Natural killer cell treated with Interleukin-12 subunit alpha and Interleukin-12 subunit beta and Interleukin-15 and Interleukin-18, amount 100 ng/mL, for 72 hours (primary cell): ENCODE results near the gene GLRA3. TPM values are rescaled to one million over a fixed set of nuclear protein-coding genes. Genes with fewer than 3 reads are reported as not detected.
"Not testable (repeated sequence)": the region's sequence is repeated elsewhere in the genome, so short reads cannot be mapped to it uniquely, and the experiment has no call there.

Experiments
- ATAC-seq, 2 donors: fragments of 150-1000 bp; cut with Tn5 transposase in 1 of 2; sonication (Bioruptor Pico), chemical (Tn5 transposase) in 1 of 2; 2 replicates each; pipeline ENCODE4 v1.10.0; 2021
- DNase-seq: peaks from one replicate; pipeline ENCODE4 v3.0.0; 2022; ENCODE audit warnings: low spot score
- H3K27ac Mint-ChIP-seq, 2 donors: 1 replicate in 1 of 2; 2 replicates in 1 of 2; pipeline ENCODE4 v1.8.0; 2022; ENCODE audit warnings: mixed read lengths in 2 of 2, mild to moderate bottlenecking in 1 of 2, moderate library complexity in 1 of 2
- H3K27me3 Mint-ChIP-seq, 2 donors: 1 replicate in 1 of 2; 2 replicates in 1 of 2; pipeline ENCODE4 v1.8.0; 2022; ENCODE audit warnings: mixed read lengths in 2 of 2
- H3K36me3 Mint-ChIP-seq: one replicate; pipeline ENCODE4 v1.8.0; 2022; ENCODE audit warnings: mixed read lengths
- H3K4me1 Mint-ChIP-seq, 2 donors: 1 replicate in 1 of 2; 2 replicates in 1 of 2; pipeline ENCODE4 v1.8.0; 2022; ENCODE audit warnings: low read depth in 2 of 2, mixed read lengths in 2 of 2, mild to moderate bottlenecking in 1 of 2
- H3K4me3 Mint-ChIP-seq: one replicate; pipeline ENCODE4 v1.8.0; 2022; ENCODE audit warnings: mixed read lengths
- H3K9me3 Mint-ChIP-seq: 2 replicates; pipeline ENCODE4 v1.8.0; 2022; ENCODE audit warnings: mixed read lengths
- total RNA-seq, 2 donors: library from RNA; stranded (reverse); gene quantifications; one replicate each; pipeline ENCODE4 v1.2.3, GENCODE V29; 2022

Gene GLRA3
- total RNA-seq, 2 donors from 2014 or later = not detected

DNA sequence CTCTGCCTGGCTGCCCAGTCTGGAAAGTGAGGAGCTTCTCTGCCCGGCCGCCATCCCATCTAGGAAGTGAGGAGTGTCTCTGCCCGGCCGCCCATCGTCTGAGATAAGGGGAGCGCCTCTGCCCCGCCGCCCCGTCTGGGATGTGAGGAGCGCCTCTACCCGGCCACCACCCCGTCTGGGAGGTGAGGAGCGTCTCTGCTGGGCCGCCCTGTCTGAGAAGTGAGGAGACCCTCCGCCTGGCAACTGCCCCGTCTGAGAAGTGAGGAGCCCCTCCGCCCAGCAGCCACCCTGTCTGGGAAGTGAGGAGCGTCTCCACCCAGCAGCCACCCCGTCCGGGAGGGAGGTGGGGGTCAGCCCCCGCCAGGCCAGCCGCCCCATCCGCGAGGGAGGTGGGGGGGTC, 137.2 kb downstream of the GLRA3 start:
- Mint-ChIP-seq H3K36me3 (peaks cover 15% of the 10 kb centered on the region), H3K9me3 (peaks cover 12% of the 10 kb centered on the region)
- not testable (repeated sequence) for H3K27me3 Mint-ChIP-seq, H3K27ac Mint-ChIP-seq, ATAC-seq, H3K4me3 Mint-ChIP-seq, DNase-seq, H3K4me1 Mint-ChIP-seq

DNA sequence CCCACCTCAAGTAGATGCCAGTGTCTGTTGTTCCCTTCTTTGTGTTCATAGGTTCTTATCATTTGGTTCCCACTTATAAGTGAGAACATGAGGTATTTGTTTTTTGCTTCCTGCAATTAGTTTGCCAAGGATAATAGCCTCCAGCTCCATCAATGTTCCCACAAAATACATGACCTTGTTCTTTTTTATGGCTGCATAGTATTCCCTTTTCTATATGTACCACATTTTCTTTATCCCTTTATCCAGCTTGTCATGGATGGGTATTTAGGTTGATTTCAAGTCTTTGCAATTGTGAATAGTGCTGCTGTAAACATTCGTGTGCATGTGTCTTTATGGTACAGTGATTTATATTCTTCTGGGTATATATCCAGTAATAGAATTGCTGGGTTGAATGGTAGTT, 138.4 kb downstream of the GLRA3 start:
- Mint-ChIP-seq H3K4me1 (no peaks in the 10 kb centered on the region), H3K4me3 (no peak overlapping the region), H3K27me3 (no peaks in the 10 kb centered on the region), H3K27ac (no peak overlapping the region), H3K36me3 (peaks cover 15% of the 10 kb centered on the region), H3K9me3 (peaks cover 12% of the 10 kb centered on the region)
- no peak for DNase-seq
- ATAC-seq = no peak

DNA sequence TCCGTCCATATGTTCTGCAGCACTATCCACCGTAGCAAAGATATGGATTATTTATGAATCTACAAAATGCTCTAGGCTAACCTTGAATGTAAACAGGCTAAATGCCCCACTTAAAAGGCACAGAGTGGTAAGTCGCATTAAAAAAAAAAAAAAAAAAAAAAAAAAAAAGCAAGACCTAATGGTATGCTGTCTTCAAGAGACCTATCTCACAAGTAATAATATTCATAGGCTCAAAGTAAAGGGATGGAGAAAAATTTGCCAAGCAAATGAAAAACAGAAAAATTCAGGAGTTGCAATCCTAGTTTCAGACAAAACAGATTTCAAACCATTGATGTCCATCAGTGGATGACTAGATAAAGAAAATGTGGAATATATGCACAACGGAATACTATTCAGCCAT, 139.4 kb downstream of the GLRA3 start:
- Mint-ChIP-seq H3K4me1 (no peaks in the 10 kb centered on the region), H3K27me3 (no peaks in the 10 kb centered on the region), H3K36me3 (peaks cover 15% of the 10 kb centered on the region), H3K9me3 (peaks cover 12% of the 10 kb centered on the region), H3K27ac (no peak overlapping the region), H3K4me3 (no peak overlapping the region)
- DNase-seq (no peak), ATAC-seq (no peak)

DNA sequence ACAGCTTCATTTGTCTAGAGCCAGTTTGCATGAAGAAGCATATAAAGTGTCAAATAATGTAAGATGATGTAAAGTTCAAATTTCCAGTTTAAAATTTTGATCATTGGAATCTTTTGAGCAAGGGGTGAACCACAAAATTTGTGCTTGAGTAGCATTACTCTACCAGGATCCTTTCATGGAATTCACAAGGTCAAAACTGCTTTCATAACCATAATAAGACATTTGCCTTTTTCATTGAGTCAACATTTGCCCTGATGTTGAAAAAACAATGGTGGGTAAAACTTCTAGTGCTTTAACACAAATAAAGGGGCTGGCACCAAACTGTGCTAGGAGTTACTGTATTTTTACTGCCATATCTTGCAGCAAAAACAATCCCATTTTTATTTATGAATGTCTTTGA, 142.2 kb downstream of the GLRA3 start:
- Mint-ChIP-seq H3K4me3 (no peak overlapping the region), H3K36me3 (peaks cover 5% of the 10 kb centered on the region), H3K9me3 (peaks cover 12% of the 10 kb centered on the region), H3K27ac (no peak overlapping the region), H3K27me3 (no peaks in the 10 kb centered on the region), H3K4me1 (no peaks in the 10 kb centered on the region)
- DNase-seq (no peak), ATAC-seq (no peak)

DNA sequence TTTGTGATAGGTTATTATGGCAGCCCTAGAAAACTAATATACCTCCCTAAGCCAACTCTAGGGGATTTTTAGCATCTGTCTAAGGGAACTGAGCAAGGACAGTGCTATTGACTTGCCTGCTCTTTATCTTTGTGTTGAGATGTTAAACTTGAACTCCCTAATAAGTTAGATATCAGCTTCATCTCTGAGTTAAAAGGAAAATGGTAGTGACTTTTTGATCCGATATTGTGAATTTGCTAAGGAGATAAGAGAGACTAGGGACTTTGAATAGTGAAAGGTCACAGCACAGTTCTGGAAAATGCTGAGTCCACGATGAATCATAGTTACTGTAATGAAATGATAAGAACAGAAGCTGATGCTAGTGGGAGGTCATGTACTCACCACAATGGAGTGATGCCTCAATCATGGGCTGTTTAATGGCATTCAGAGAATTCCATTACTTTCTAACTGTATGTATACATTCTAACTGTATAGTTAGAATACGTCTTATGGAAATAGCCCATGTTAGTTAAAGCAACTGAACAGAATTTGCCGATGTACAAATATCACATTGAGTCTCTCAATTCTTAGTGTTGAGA, 147.2 kb downstream of the GLRA3 start:
- Mint-ChIP-seq H3K27ac (no peak overlapping the region), H3K36me3 (no peaks in the 10 kb centered on the region), H3K27me3 (no peaks in the 10 kb centered on the region), H3K4me1 (no peaks in the 10 kb centered on the region), H3K4me3 (no peak overlapping the region), H3K9me3 (no peaks in the 10 kb centered on the region)
- DNase-seq (no peak), ATAC-seq (no peak)

DNA sequence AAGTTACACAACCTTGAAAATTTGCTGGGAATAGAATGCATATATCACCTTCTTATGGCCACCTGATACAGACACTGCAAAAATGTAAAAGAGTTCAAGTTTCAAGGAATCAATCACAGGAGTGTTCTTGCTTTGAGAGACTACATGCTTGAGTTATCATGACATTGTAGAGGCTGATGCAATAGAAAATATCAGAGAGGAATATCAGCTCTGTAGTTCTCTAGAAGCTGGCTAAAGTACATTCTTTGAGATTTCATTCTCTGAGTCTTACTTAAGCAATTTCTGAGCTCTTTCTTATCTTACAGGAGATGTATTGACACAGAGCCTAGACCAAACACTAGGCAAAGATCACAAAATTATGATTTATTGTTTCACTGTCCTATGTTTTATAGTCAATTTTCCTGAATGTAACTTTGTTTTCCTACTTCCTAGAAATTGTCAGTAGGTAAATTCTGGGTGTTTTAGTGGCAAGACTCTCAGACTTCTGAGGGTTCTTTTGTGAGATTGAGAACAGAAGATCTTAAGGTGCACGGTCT, 154.7 kb downstream of the GLRA3 start:
- Mint-ChIP-seq H3K36me3 (no peaks in the 10 kb centered on the region), H3K27ac (no peak overlapping the region), H3K9me3 (no peaks in the 10 kb centered on the region), H3K4me3 (no peak overlapping the region), H3K4me1 (no peaks in the 10 kb centered on the region), H3K27me3 (peaks cover 0 to 8% of the 10 kb centered on the region in 2 donors)
- ATAC-seq = no peak
- no peak for DNase-seq

DNA sequence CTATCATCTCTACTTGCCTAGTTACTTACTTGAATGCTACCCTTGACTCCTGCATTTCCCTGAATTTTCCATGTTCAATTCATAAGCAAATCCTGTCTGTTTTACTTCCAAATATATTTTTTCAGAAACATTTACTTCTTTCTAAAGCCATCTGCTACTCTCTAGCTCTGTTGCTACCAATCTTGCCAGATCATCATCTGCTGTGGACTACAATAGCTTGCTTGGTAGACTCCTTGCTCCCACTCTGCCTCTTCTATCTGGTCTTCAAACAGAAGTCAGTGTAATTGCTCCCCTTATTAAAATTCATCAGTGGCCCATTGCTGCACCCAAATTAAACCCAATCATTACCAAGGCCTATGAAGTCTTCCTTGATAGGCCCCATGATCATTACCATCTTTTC, 155.2 kb downstream of the GLRA3 start:
- H3K27ac Mint-ChIP-seq = no peak overlapping the region
- H3K9me3 Mint-ChIP-seq = no peaks in the 10 kb centered on the region
- H3K36me3 Mint-ChIP-seq = no peaks in the 10 kb centered on the region
- no peak overlapping the region for H3K4me3 Mint-ChIP-seq
- ATAC-seq = no peak
- no peak for DNase-seq
- H3K4me1 Mint-ChIP-seq = no peaks in the 10 kb centered on the region
- peaks cover 0 to 8% of the 10 kb centered on the region in 2 donors for H3K27me3 Mint-ChIP-seq

DNA sequence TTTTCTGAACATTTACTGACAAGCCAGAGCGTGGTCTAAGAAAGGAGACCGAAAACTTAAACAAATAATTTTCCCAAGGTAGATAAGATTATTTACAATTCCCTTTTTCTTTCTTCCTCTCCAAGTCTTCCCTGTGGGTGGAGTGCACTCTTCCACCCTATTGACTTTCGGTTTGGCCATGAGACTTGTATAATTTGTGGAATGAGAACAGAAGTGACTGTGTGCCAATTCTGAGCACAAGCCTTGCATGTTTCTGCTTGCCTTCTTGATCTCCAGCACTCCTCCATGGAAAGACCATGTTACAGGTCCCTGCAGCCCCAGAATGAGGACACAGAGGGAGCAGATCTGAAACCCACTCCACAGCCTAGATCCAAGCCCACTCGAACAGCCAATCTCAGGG, 156.8 kb downstream of the GLRA3 start:
- DNase-seq (no peak), ATAC-seq (no peak)
- no peaks in the 10 kb centered on the region for H3K4me1 Mint-ChIP-seq
- peaks cover 0 to 8% of the 10 kb centered on the region in 2 donors for H3K27me3 Mint-ChIP-seq
- H3K36me3 Mint-ChIP-seq = no peaks in the 10 kb centered on the region
- no peaks in the 10 kb centered on the region for H3K9me3 Mint-ChIP-seq
- no peak overlapping the region for H3K27ac Mint-ChIP-seq
- no peak overlapping the region for H3K4me3 Mint-ChIP-seq

DNA sequence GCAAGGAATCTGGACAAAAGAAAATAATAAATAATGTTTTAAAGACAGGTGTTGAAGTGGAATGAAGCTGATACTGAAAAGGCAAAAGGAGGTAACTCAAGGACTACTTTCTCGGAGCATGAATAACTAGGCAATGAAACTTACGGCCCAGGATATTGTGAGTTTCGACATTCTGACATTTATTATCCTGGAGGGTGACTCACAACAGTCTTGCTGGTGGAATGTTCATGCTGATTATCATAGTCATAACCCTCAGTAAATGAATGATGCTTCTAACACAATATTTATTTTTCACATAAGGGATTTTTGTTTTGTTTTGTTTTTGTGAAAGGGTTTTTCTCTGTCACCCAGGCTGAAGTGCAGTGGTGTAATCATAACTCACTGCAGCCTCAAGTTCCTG, 159.8 kb downstream of the GLRA3 start:
- Mint-ChIP-seq H3K27ac (no peak overlapping the region), H3K9me3 (no peaks in the 10 kb centered on the region), H3K4me1 (no peaks in the 10 kb centered on the region), H3K36me3 (no peaks in the 10 kb centered on the region), H3K27me3 (peaks cover 3 to 12% of the 10 kb centered on the region in 2 donors), H3K4me3 (no peak overlapping the region)
- ATAC-seq (no peak), DNase-seq (no peak)

DNA sequence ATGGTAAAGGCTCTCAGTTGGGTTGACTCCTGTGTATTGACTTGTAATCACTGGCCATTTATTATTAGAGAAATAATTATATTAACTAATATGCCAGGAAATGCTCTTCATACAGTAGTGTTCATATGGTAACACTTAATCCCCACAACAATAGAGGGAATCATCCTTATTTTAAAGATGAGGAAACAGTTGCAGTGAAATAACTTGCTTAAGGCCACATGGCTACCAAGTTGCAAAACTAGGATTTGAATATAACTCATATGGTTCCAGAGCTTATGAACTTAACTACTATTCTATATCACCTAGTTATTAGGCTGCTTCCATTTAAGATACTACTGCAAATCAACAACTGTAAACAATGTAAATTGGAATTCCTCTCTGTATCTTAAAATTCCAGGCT, 163.2 kb downstream of the GLRA3 start:
- Mint-ChIP-seq H3K4me3 (no peak overlapping the region), H3K36me3 (no peaks in the 10 kb centered on the region), H3K9me3 (peaks cover 4% of the 10 kb centered on the region), H3K27me3 (peaks cover 8 to 11% of the 10 kb centered on the region in 2 donors), H3K4me1 (no peaks in the 10 kb centered on the region), H3K27ac (no peak overlapping the region)
- no peak for DNase-seq
- ATAC-seq = no peak

DNA sequence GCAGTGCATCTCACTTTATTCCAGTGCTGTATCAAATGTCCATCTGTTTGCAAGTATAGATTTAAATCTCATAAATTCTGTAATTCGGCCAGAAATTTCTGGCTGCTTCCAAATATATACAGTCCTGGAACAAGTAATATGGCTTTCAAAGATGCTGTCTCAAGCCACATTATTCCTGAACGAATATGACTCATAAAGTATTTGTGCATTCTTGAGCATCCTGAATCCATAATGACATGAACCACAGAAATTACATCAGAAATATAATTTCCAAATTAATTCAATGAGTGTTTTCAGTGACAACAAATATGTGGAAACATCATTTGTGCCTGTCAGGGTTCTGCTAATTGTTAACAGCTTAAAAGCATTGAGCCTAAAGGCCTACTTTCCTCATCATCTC, 165.8 kb downstream of the GLRA3 start:
- no peak for ATAC-seq
- Mint-ChIP-seq H3K4me1 (no peaks in the 10 kb centered on the region), H3K4me3 (no peak overlapping the region), H3K27ac (no peak overlapping the region), H3K9me3 (peaks cover 5% of the 10 kb centered on the region), H3K36me3 (no peaks in the 10 kb centered on the region), H3K27me3 (peaks cover 9 to 11% of the 10 kb centered on the region in 2 donors)
- DNase-seq = no peak

DNA sequence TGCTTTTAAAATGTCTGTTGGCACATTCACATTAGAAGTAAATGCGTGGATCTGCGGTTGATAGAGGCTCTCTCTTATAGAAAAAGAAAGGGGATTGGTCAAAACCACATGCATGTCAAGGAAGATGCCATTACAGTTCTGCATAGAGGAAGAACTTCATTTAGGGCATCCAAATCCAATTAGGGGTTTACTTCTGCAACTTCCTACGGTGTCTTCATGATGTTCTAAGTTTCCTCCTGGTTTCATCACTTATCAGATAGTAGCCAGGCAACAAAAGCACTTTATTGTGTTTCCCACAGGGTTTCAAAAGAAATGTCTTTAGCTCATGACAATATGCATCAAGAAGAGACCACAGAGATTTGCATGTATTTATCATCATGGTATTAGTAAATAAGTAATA, 170.8 kb downstream of the GLRA3 start:
- no peak overlapping the region for H3K4me3 Mint-ChIP-seq
- H3K27ac Mint-ChIP-seq = no peak overlapping the region
- H3K36me3 Mint-ChIP-seq = no peaks in the 10 kb centered on the region
- H3K27me3 Mint-ChIP-seq = peaks cover 0 to 12% of the 10 kb centered on the region in 2 donors
- H3K4me1 Mint-ChIP-seq = no peaks in the 10 kb centered on the region
- DNase-seq (no peak), ATAC-seq (no peak)
- peaks cover 5% of the 10 kb centered on the region for H3K9me3 Mint-ChIP-seq

DNA sequence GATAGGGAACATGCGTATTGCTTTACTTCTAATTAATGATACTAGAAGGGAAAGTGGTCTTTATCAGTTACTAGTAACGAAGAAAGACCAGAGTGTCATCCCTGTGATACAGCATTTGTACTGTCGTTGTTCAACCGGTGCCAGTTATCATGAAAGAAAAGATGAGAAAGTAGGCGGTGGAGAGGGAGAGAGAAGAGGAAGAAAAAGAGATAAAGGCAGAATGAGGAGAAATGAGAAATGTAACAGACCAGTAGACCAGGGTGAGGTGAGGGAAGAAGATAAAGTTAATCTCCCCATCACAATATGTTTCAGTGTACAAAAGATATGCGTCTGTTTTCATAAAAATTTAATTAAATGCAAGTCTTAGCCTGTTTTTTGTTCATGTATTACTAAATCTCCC, 171.6 kb downstream of the GLRA3 start:
- no peak for ATAC-seq
- Mint-ChIP-seq H3K9me3 (peaks cover 5% of the 10 kb centered on the region), H3K27ac (no peak overlapping the region), H3K4me3 (peak overlapping the region; percentile 0), H3K36me3 (no peaks in the 10 kb centered on the region), H3K27me3 (peaks cover 0 to 12% of the 10 kb centered on the region in 2 donors), H3K4me1 (no peaks in the 10 kb centered on the region)
- no peak for DNase-seq

DNA sequence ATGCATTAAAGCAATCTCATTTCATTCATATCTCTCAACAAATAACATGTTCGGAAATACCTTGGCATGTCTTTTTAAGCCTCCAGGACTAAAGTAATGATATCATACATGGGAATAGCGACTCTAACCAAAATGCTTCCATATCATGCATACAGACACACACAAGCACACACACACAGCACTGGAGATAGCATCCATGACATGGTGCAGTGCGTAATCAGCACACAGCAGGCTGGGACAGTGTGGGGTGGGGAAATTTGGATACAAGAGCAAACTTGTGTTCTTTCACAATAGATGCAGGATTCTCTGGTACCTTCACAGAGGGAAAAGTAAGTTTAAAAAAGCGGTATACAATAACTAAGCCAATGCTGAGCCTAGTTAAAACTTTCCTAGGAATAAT, 174.4 kb downstream of the GLRA3 start:
- ATAC-seq (no peak), DNase-seq (no peak)
- Mint-ChIP-seq H3K4me1 (no peaks in the 10 kb centered on the region), H3K4me3 (no peak overlapping the region), H3K27me3 (peaks cover 0 to 9% of the 10 kb centered on the region in 2 donors), H3K36me3 (no peaks in the 10 kb centered on the region), H3K9me3 (no peaks in the 10 kb centered on the region), H3K27ac (no peak overlapping the region)
